H1 (cell line): Measurements from ENCODE around the gene CEP290. TPM values are rescaled to one million over a fixed set of nuclear protein-coding genes. Genes with fewer than 3 reads are reported as not detected.

ENCODE experiments used
- CTCF ChIA-PET: fragments of 300-600 bp; sonication (Branson Sonifier 250); formaldehyde crosslinking; loops from one replicate; lab custom pipeline; 2021; ENCODE audit not compliant: partially characterized antibody; lab: Charles Lee
- POLR2A ChIA-PET: fragments of 300-600 bp; sonication (Branson Sonifier 250); formaldehyde crosslinking; loops from one replicate; lab custom pipeline; 2021; ENCODE audit warnings: inconsistent platforms; ENCODE audit not compliant: partially characterized antibody; lab: Charles Lee
- DNase-seq, 2 experiments: peaks; one replicate each; pipeline versions ENCODE4 v3.0.0 to v3.0.0-alpha.2; 2010 to 2022; ENCODE audit warnings: low spot score in 2 of 2, low read depth in 1 of 2, mixed read lengths in 1 of 2
- FAIRE-seq: peaks from 2 replicates; lab custom pipeline; 2011; peaks lifted over from hg19 to GRCh38; lab: Jason Lieb, UNC
- H2AFZ ChIP-seq: 2 replicates; pipeline ENCODE4 v1.8.1; 2012; ENCODE audit warnings: low read length, inconsistent platforms
- H2AK5ac ChIP-seq: 2 replicates; pipeline ENCODE4 v1.6.1; 2013; ENCODE audit warnings: low read depth, low read length
- H2BK120ac ChIP-seq: replicated peaks from 2 replicates; pipeline ENCODE3; 2013; ENCODE audit warnings: low read depth, low read length, inconsistent platforms
- H2BK12ac ChIP-seq: 2 replicates; pipeline ENCODE4 v1.6.1; 2013; ENCODE audit warnings: low read depth, low read length
- H2BK15ac ChIP-seq: 2 replicates; pipeline ENCODE4 v1.6.1; 2013; ENCODE audit warnings: low read length
- H2BK20ac ChIP-seq: 2 replicates; pipeline ENCODE4 v1.6.1; 2013; ENCODE audit warnings: low read length
- H2BK5ac ChIP-seq: 2 replicates; pipeline ENCODE4 v1.6.1; 2013; ENCODE audit warnings: low read depth, low read length
- H3K14ac ChIP-seq: 2 replicates; pipeline ENCODE4 v1.6.1; 2013; ENCODE audit warnings: inconsistent platforms; ENCODE audit not compliant: insufficient read length
- H3K18ac ChIP-seq: 2 replicates; pipeline ENCODE4 v1.6.1; 2013; ENCODE audit warnings: low read length; ENCODE audit errors: extremely low read depth
- H3K23ac ChIP-seq: 2 replicates; pipeline ENCODE4 v1.6.1; 2013; ENCODE audit warnings: inconsistent platforms; ENCODE audit not compliant: insufficient read length
- H3K23me2 ChIP-seq: 2 replicates; pipeline ENCODE4 v1.6.1; 2013; ENCODE audit warnings: low read depth, low read length
- H3K27ac ChIP-seq: 2 replicates; pipeline ENCODE4 v1.6.1; 2011; ENCODE audit warnings: low read depth, low read length, inconsistent platforms
- H3K27me3 ChIP-seq, 4 experiments: replicated peaks in 1 of 4; 1 replicate in 1 of 4; 2 replicates in 3 of 4; pipeline versions ENCODE4 v1.6.1 to v1.8.1; 2011 to 2013; ENCODE audit warnings: low read length in 3 of 4, mild to moderate bottlenecking in 3 of 4, inconsistent platforms in 2 of 4, mixed read lengths in 2 of 4, moderate library complexity in 1 of 4; ENCODE audit not compliant: control insufficient read depth in 3 of 4, insufficient read depth in 3 of 4; ENCODE audit errors: extremely low read depth in 1 of 4
- H3K36me3 ChIP-seq, 4 experiments: 2 replicates each; pipeline versions ENCODE4 v1.6.1 to v1.8.1; 2011 to 2013; ENCODE audit warnings: mild to moderate bottlenecking in 4 of 4, low read length in 3 of 4, moderate library complexity in 2 of 4, control low read depth in 1 of 4, inconsistent platforms in 1 of 4; ENCODE audit not compliant: insufficient read depth in 4 of 4, control insufficient read depth in 2 of 4
- H3K4ac ChIP-seq: replicated peaks from 2 replicates; pipeline ENCODE3; 2013; ENCODE audit warnings: low read length, low read depth, mixed read lengths, inconsistent platforms; ENCODE audit not compliant: insufficient read length
- H3K4me1 ChIP-seq, 4 experiments: replicated peaks in 1 of 4; 1 replicate in 1 of 4; 2 replicates in 3 of 4; pipeline versions ENCODE4 v1.6.1 to v1.8.1; 2011 to 2013; ENCODE audit warnings: low read length in 3 of 4, inconsistent platforms in 2 of 4, mixed read lengths in 1 of 4; ENCODE audit not compliant: insufficient read depth in 4 of 4, control insufficient read depth in 3 of 4
- H3K4me2 ChIP-seq, 2 experiments: 2 replicates each; pipeline versions ENCODE4 v1.6.1 to v1.8.1; 2011 to 2013; ENCODE audit warnings: low read depth in 2 of 2, low read length in 2 of 2, control low read depth in 1 of 2, inconsistent platforms in 1 of 2, mild to moderate bottlenecking in 1 of 2; ENCODE audit not compliant: insufficient read depth in 1 of 2
- H3K4me3 ChIP-seq, 4 experiments: fragments of 200-600, 300-600 bp in 1 of 4; sonication (generic), shearing (Covaris generic), sonication (Bioruptor Twin) in 1 of 4; 2 replicates each; pipeline versions ENCODE4 v1.5.1 to v1.8.1; 2011 to 2016; ENCODE audit warnings: low read length in 4 of 4, low read depth in 3 of 4, control low read depth in 2 of 4, inconsistent platforms in 2 of 4, mild to moderate bottlenecking in 2 of 4, mixed read lengths in 1 of 4, moderate library complexity in 1 of 4; ENCODE audit not compliant: insufficient read depth in 2 of 4; ENCODE audit errors: extremely low read depth in 1 of 4
- H3K56ac ChIP-seq: replicated peaks from 2 replicates; pipeline ENCODE3; 2013; ENCODE audit warnings: low read depth, mild to moderate bottlenecking, mixed read lengths, low read length, inconsistent platforms; ENCODE audit not compliant: insufficient read length
- H3K79me1 ChIP-seq: 2 replicates; pipeline ENCODE4 v1.6.1; 2013; ENCODE audit warnings: low read depth, low read length, control low read depth
- H3K79me2 ChIP-seq, 2 experiments: 2 replicates each; pipeline versions ENCODE4 v1.6.1 to v1.8.1; 2012 to 2013; ENCODE audit warnings: low read length in 2 of 2, mild to moderate bottlenecking in 2 of 2, inconsistent platforms in 1 of 2; ENCODE audit not compliant: insufficient read depth in 2 of 2, control insufficient read depth in 1 of 2
- H3K9ac ChIP-seq, 4 experiments: replicated peaks in 1 of 4; 1 replicate in 1 of 4; 2 replicates in 3 of 4; pipeline versions ENCODE4 v1.6.1 to v1.8.1; 2011 to 2013; ENCODE audit warnings: low read depth in 3 of 4, low read length in 3 of 4, control low read depth in 2 of 4, mild to moderate bottlenecking in 2 of 4, moderate library complexity in 2 of 4, inconsistent platforms in 1 of 4; ENCODE audit errors: extremely low read depth in 1 of 4
- H3K9me3 ChIP-seq, 2 experiments: 2 replicates each; pipeline versions ENCODE4 v1.6.1 to v1.8.1; 2012 to 2013; ENCODE audit warnings: mild to moderate bottlenecking in 2 of 2, moderate library complexity in 2 of 2, control low read depth in 1 of 2, inconsistent platforms in 1 of 2, low read depth in 1 of 2, low read length in 1 of 2, mixed read lengths in 1 of 2; ENCODE audit not compliant: insufficient read depth in 2 of 2
- H4K20me1 ChIP-seq, 2 experiments: replicated peaks in 1 of 2; 2 replicates each; pipeline versions ENCODE3 to v1.8.1; 2011 to 2013; ENCODE audit warnings: inconsistent platforms in 2 of 2, low read length in 2 of 2, mild to moderate bottlenecking in 1 of 2; ENCODE audit not compliant: insufficient read depth in 2 of 2, control insufficient read depth in 1 of 2
- H4K5ac ChIP-seq: 2 replicates; pipeline ENCODE4 v1.6.1; 2013; ENCODE audit warnings: low read length, low read depth, mixed read lengths, inconsistent platforms; ENCODE audit not compliant: insufficient read length
- H4K8ac ChIP-seq: 2 replicates; pipeline ENCODE4 v1.8.0; 2013; ENCODE audit warnings: mild to moderate bottlenecking, moderate library complexity, low read length, inconsistent platforms; ENCODE audit not compliant: insufficient read depth; ENCODE audit errors: extremely low read depth
- H4K91ac ChIP-seq: replicated peaks from 2 replicates; pipeline ENCODE3; 2013; ENCODE audit warnings: low read length, mixed read lengths, inconsistent platforms; ENCODE audit not compliant: insufficient read length
- MAFK ChIP-seq: IDR thresholded peaks from 2 replicates; pipeline ENCODE4 v1.6.1; 2012; ENCODE audit warnings: low read depth, mild to moderate bottlenecking, improper control_type of control experiment, low read length
- NANOG ChIP-seq: IDR thresholded peaks from 2 replicates; pipeline ENCODE4 v1.6.1; 2011; ENCODE audit warnings: low read length, low read depth, mild to moderate bottlenecking, inconsistent platforms; ENCODE audit not compliant: insufficient read depth, poor library complexity, severe bottlenecking
- polyA plus RNA-seq, 7 experiments: library from polyadenylated mRNA; depleted of rRNA in 3 of 7; stranded (reverse) in 5 of 7; unstranded in 2 of 7; fragments of >200 nt in 5 of 7; fragments of 200-250 nt in 2 of 7; gene quantifications; 1 replicate in 5 of 7; 2 replicates in 1 of 7; 4 replicates in 1 of 7; pipeline versions ENCODE4 v1.2.1 to v1.2.3, GENCODE V29; 2011 to 2013; ENCODE audit warnings: missing spikeins in 2 of 7, mixed read lengths in 2 of 7
- total RNA-seq: library from RNA; stranded (reverse); fragmentation: NEBNext Ultra II Directional; extraction: Animal tissue kit (Norgen Biotek cat#: 25700); gene quantifications from 2 replicates; pipeline ENCODE4 v1.2.1, GENCODE V29; 2021

Gene CEP290
- total and polyA plus RNA-seq, 2 of the 8 experiments (the other 6 are each of a cell fraction or from before 2014, with no cell fraction given) = 2.1 to 5.9 TPM

GRCh38 chr12:88132392-88132791, 9.5 kb downstream of the CEP290 start:
- Histone ChIP-seq H4K8ac (no peak overlapping the region), H3K79me2 (no peaks in the 10 kb centered on the region), H3K79me1 (no peaks in the 10 kb centered on the region), H2BK20ac (no peak overlapping the region), H3K4me1 (no peaks in the 10 kb centered on the region), H3K9me3 (no peaks in the 10 kb centered on the region), H3K18ac (no peak overlapping the region), H3K27ac (no peak overlapping the region), H3K23ac (no peak overlapping the region), H3K27me3 (no peaks in the 10 kb centered on the region), H4K20me1 (no peaks in the 10 kb centered on the region), H3K36me3 (peaks cover 0 to 4% (median 0%) of the 10 kb centered on the region in 4 experiments; a peak in 1 of 8 replicates), H2AK5ac (no peak overlapping the region), H3K14ac (no peak overlapping the region), H2BK120ac (no peak overlapping the region), H3K4ac (no peak overlapping the region), H3K56ac (no peak overlapping the region), H4K5ac (no peak overlapping the region), H3K23me2 (no peaks in the 10 kb centered on the region), H2BK15ac (no peak overlapping the region), H3K9ac (no peak overlapping the region), H2AFZ (no peak overlapping the region), H4K91ac (no peak overlapping the region), H2BK5ac (no peak overlapping the region), H2BK12ac (no peak overlapping the region), H3K4me3 (no peak overlapping the region), H3K4me2 (no peak overlapping the region)
- POLR2A ChIA-PET = interaction anchor here (0.5 kb wide), 1 partner anchor 492 kb away, joined by 3 read pairs; no protein-coding TSS in a partner anchor
- no peak for TF ChIP-seq NANOG
- peak; percentile 34; the same call in 1 of the 2 replicates for TF ChIP-seq MAFK
- no peak for DNase-seq
- no peak for FAIRE-seq
- CTCF ChIA-PET = interaction anchor here (1.6 kb wide), 1 partner anchor 13 kb away, joined by 3 read pairs; no protein-coding TSS in a partner anchor
